Measurements from ENCODE around the gene ATP13A5.
A peak's percentile ranks its signal among the peaks of the same experiment; 100 is the strongest.

DNA sequence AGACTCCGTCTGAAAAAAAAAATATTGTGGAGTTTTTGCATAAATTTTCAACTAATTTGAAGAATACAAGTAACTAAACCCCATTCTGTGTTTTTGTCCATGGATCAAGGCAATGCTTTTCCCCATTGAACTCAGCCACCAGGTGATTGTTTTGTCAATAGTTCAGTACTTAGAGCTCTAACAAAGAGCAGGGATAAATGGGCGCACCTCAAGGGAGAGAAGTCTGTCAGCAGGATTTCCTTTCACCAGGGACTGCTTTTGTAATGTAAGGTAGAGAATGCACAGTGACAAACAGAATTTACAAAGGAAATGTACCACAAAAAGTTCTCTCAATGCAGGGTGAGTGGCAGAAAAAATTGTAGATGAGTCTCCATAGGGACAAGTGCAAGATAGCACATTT, 10.8 kb upstream of the ATP13A5 start:
- TF ChIP-seq, protein P1, sequence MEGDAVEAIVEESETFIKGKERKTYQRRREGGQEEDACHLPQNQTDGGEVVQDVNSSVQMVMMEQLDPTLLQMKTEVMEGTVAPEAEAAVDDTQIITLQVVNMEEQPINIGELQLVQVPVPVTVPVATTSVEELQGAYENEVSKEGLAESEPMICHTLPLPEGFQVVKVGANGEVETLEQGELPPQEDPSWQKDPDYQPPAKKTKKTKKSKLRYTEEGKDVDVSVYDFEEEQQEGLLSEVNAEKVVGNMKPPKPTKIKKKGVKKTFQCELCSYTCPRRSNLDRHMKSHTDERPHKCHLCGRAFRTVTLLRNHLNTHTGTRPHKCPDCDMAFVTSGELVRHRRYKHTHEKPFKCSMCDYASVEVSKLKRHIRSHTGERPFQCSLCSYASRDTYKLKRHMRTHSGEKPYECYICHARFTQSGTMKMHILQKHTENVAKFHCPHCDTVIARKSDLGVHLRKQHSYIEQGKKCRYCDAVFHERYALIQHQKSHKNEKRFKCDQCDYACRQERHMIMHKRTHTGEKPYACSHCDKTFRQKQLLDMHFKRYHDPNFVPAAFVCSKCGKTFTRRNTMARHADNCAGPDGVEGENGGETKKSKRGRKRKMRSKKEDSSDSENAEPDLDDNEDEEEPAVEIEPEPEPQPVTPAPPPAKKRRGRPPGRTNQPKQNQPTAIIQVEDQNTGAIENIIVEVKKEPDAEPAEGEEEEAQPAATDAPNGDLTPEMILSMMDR (conservative IDR thresholded peaks at IDR 0.05; ENCODE audit: low read depth in 2 of 2): no peak
- TF ChIP-seq, protein P2, sequence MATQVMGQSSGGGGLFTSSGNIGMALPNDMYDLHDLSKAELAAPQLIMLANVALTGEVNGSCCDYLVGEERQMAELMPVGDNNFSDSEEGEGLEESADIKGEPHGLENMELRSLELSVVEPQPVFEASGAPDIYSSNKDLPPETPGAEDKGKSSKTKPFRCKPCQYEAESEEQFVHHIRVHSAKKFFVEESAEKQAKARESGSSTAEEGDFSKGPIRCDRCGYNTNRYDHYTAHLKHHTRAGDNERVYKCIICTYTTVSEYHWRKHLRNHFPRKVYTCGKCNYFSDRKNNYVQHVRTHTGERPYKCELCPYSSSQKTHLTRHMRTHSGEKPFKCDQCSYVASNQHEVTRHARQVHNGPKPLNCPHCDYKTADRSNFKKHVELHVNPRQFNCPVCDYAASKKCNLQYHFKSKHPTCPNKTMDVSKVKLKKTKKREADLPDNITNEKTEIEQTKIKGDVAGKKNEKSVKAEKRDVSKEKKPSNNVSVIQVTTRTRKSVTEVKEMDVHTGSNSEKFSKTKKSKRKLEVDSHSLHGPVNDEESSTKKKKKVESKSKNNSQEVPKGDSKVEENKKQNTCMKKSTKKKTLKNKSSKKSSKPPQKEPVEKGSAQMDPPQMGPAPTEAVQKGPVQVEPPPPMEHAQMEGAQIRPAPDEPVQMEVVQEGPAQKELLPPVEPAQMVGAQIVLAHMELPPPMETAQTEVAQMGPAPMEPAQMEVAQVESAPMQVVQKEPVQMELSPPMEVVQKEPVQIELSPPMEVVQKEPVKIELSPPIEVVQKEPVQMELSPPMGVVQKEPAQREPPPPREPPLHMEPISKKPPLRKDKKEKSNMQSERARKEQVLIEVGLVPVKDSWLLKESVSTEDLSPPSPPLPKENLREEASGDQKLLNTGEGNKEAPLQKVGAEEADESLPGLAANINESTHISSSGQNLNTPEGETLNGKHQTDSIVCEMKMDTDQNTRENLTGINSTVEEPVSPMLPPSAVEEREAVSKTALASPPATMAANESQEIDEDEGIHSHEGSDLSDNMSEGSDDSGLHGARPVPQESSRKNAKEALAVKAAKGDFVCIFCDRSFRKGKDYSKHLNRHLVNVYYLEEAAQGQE (IDR thresholded peaks at IDR 0.05; ENCODE audit: unreplicated experiment): no peak
- TF ChIP-seq EZH2 (IDR thresholded peaks at IDR 0.05; ENCODE audit: low read depth, unreplicated experiment) (no peak), POLR2AphosphoS5 (IDR thresholded peaks at IDR 0.05; ENCODE audit: low read depth) (no peak), CREB1 (CRISPR knock-in tag; IDR thresholded peaks at IDR 0.05; ENCODE audit: low read depth) (no peak), JUNB (IDR thresholded peaks at IDR 0.05; ENCODE audit: unreplicated experiment) (no peak), EZH2phosphoT487 (IDR thresholded peaks at IDR 0.05; ENCODE audit: unreplicated experiment) (no peak), STAT1 (IDR thresholded peaks at IDR 0.05; ENCODE audit: unreplicated experiment) (no peak), NANOG (IDR thresholded peaks at IDR 0.05; ENCODE audit: borderline replicate concordance) (peak; percentile 86), ZNF114 (CRISPR knock-in tag; IDR thresholded peaks at IDR 0.05) (no peak)
- TF ChIP-seq, protein P3, sequence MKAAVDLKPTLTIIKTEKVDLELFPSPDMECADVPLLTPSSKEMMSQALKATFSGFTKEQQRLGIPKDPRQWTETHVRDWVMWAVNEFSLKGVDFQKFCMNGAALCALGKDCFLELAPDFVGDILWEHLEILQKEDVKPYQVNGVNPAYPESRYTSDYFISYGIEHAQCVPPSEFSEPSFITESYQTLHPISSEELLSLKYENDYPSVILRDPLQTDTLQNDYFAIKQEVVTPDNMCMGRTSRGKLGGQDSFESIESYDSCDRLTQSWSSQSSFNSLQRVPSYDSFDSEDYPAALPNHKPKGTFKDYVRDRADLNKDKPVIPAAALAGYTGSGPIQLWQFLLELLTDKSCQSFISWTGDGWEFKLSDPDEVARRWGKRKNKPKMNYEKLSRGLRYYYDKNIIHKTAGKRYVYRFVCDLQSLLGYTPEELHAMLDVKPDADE (IDR thresholded peaks at IDR 0.05): no peak
